Chondrocyte (in vitro differentiated cells): ENCODE data around the gene KDM4B. TPM values are rescaled to one million over a fixed set of nuclear protein-coding genes. Genes with fewer than 3 reads are reported as not detected.
A peak's percentile ranks its signal among the peaks of the same experiment; 100 is the strongest.

Experiments
- DNase-seq: peaks from one replicate; pipeline ENCODE4 v3.0.0; 2021; ENCODE audit warnings: mixed read lengths, low spot score
- H3K27ac Mint-ChIP-seq: one replicate; pipeline ENCODE4 v1.8.0; 2021; ENCODE audit warnings: mild to moderate bottlenecking, moderate library complexity, mixed read lengths; ENCODE audit not compliant: unreplicated experiment
- H3K27me3 Mint-ChIP-seq: 2 replicates; pipeline ENCODE4 v1.8.0; 2021; ENCODE audit warnings: low read depth, mixed read lengths
- H3K36me3 Mint-ChIP-seq: 2 replicates; pipeline ENCODE4 v1.8.0; 2021; ENCODE audit warnings: low read depth, mixed read lengths
- H3K4me1 Mint-ChIP-seq: 2 replicates; pipeline ENCODE4 v1.8.0; 2021; ENCODE audit warnings: low read depth, mild to moderate bottlenecking, mixed read lengths
- H3K4me3 Mint-ChIP-seq: one replicate; pipeline ENCODE4 v1.8.0; 2021; ENCODE audit warnings: mild to moderate bottlenecking, moderate library complexity, mixed read lengths; ENCODE audit not compliant: unreplicated experiment
- H3K9me3 Mint-ChIP-seq: 2 replicates; pipeline ENCODE4 v1.8.0; 2021; ENCODE audit warnings: low read depth, mixed read lengths
- CTCF ChIP-seq: fragments of 200-600 bp; sonication (generic); IDR thresholded peaks from 2 replicates; pipeline ENCODE4 v1.5.0; 2021; ENCODE audit warnings: antibody characterized with exemption, mild to moderate bottlenecking, moderate library complexity
- long read RNA-seq: library from polyadenylated mRNA; stranded (forward); transcript quantifications from one replicate; pipeline ENCODE4 v2.0.0, GENCODE V29; 2021
- total RNA-seq: library from RNA; stranded (reverse); gene quantifications from 3 replicates; pipeline ENCODE4 v1.2.1, GENCODE V29; 2021

KDM4B gene
- total RNA-seq = 50.7 to 53.2 TPM (median 52.2 TPM) in 3 replicates
- long read RNA-seq, full-length matches to known transcripts = 7 of 37 reads
- long read RNA-seq, partial matches to known transcripts = 21 of 37 reads
- long read RNA-seq, other reads (novel, unspliced or antisense) = 9 of 37 reads

DNA sequence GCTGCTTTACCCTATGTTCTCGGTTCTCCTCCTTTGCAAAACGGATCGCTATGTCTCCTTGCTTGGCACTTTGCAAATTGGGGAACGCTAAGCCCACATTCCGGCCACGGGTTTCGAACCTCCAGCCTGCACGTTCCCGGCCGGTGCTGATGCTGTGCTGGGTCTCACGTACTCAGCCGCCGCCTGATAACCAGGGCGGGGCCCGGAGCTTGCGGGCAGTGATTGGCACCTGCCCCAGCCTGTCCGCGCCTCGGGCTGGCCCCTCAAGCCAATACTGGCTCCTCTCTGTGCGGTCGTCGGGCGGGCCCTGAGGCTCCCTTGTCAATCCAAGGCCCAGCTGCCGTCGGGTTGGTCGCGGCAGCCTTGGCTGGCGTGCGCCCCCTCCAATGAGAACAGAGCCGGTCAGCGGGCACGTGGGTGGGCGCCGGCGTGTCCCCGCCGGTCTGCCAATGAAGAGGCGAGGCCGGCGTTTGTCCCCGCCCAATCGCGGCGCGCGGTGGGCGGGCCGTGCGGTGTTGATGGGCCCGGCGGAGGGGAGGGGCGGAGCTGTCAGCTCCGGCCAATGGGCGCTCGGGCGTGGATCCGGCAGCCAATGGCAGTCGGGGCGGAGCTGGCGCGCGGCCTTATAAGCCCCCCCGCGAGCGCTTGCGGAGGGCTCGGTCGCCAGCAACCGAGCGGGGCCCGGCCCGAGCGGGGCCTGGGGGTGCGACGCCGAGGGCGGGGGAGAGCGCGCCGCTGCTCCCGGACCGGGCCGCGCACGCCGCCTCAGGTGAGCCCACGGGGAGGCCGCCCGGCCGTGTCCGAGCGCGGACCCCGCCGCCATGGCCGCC, at the start of gene KDM4B:
KDM4B (plus strand) TSS at position 652 of the 830 bp plus-strand sequence. CDS start 63,778 bp downstream, outside the sequence.
- H3K27ac Mint-ChIP-seq = peak within 1 kb of the TSS; percentile 96
- no peaks in the 10 kb centered on the region for H3K36me3 Mint-ChIP-seq
- no peaks in the 10 kb centered on the region for H3K27me3 Mint-ChIP-seq
- DNase-seq = peak; percentile 100
- no peaks in the 10 kb centered on the region for H3K9me3 Mint-ChIP-seq
- H3K4me1 Mint-ChIP-seq = peaks cover 47% of the 10 kb centered on the region
- peak within 1 kb of the TSS; percentile 92 for H3K4me3 Mint-ChIP-seq
- TF ChIP-seq CTCF = no peak

DNA sequence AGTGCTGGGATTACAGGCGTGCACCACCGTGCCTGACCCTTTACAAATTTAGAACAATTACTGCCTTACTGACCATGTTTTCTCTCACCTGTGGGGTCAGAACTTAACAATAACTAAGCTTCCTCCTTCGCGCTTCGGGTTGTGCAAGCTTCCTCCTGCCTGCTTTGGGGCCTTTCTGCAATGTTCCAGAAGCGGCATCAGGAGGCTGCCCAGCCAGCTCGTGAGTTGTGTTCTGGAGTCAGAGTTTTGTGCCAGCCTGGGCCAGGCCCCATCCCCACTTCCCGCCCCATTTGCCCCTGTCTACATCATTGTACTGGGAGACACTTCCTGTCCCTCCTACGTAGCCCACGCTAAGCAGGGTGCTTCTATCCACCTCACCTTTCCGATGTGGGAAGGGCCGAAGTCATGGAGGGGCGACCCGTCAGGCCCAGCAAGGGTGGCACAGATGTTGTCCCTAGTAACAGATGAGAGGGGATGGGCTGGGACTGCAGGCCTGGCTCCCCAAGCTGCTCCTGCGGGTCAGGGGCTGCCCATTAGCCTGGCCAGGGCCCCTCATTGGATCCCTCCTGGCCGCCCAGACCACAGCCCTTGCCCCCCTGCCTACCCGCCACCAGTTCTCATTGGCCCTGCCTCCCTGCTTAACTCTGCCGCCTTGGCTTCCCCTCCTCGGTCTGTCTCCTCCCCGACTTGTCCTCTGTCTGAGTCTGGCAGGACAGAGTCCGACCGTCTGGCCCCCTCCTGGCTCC, 46.2 kb upstream of the KDM4B start:
- Mint-ChIP-seq H3K9me3 (no peaks in the 10 kb centered on the region), H3K36me3 (peaks cover 4% of the 10 kb centered on the region), H3K27me3 (no peaks in the 10 kb centered on the region), H3K27ac (peak overlapping the region; percentile 69), H3K4me3 (no peak overlapping the region), H3K4me1 (peaks cover 23% of the 10 kb centered on the region)
- no peak for DNase-seq
- TF ChIP-seq CTCF = no peak

GRCh38 chr19:4923276-4923747, 45.6 kb upstream of the KDM4B start:
- H3K36me3 Mint-ChIP-seq = peaks cover 4% of the 10 kb centered on the region
- H3K4me3 Mint-ChIP-seq = no peak overlapping the region
- no peaks in the 10 kb centered on the region for H3K27me3 Mint-ChIP-seq
- no peak for DNase-seq
- H3K9me3 Mint-ChIP-seq = no peaks in the 10 kb centered on the region
- H3K27ac Mint-ChIP-seq = peak overlapping the region; percentile 63
- no peak for TF ChIP-seq CTCF
- H3K4me1 Mint-ChIP-seq = peaks cover 24% of the 10 kb centered on the region

DNA sequence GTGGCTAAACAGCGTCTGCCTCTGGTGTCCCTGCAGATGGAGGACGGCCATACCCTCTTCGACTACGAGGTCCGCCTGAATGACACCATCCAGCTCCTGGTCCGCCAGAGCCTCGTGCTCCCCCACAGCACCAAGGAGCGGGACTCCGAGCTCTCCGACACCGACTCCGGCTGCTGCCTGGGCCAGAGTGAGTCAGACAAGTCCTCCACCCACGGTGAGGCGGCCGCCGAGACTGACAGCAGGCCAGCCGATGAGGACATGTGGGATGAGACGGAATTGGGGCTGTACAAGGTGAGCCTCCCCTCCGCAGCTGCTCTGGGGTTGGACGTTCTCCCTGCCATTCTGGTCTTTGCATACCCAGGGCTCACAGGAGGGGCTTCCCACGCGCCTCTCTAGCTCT, 39.7 kb upstream of the KDM4B start:
- Mint-ChIP-seq H3K9me3 (no peaks in the 10 kb centered on the region), H3K4me3 (no peak overlapping the region), H3K4me1 (peaks cover 16% of the 10 kb centered on the region), H3K36me3 (peaks cover 8% of the 10 kb centered on the region), H3K27ac (peak overlapping the region; percentile 68), H3K27me3 (no peaks in the 10 kb centered on the region)
- TF ChIP-seq CTCF = no peak
- no peak for DNase-seq

DNA sequence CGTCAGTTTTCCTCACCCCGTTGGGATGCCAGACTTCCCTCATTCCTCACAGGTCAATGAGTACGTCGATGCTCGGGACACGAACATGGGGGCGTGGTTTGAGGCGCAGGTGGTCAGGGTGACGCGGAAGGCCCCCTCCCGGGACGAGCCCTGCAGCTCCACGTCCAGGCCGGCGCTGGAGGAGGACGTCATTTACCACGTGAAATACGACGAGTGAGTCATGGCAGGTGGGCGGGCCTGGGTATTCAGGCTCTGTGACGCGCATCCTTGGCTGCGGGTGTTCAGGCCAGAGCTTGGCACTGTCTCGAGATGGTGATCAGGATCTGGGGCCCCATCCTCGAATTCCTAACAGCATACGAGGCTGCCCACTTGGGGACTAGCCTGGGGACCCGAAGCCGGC, 38.2 kb upstream of the KDM4B start:
- no peak overlapping the region for H3K27ac Mint-ChIP-seq

More for the DNA sequence above, 38.2 kb upstream of the KDM4B start:
- Mint-ChIP-seq H3K27me3 (no peaks in the 10 kb centered on the region), H3K4me1 (peaks cover 16% of the 10 kb centered on the region), H3K9me3 (no peaks in the 10 kb centered on the region), H3K4me3 (no peak overlapping the region), H3K36me3 (peaks cover 10% of the 10 kb centered on the region)
- DNase-seq = no peak
- no peak for TF ChIP-seq CTCF
